Measurements from ENCODE around the gene RUVBL1.

GRCh38 chr3:128146201-128146600 is 22.6 kb upstream of the RUVBL1 start:
- no peak for TF ChIP-seq CTCF (IDR thresholded peaks at IDR 0.05; ENCODE audit: poor library complexity)
- TF ChIP-seq EZH2phosphoT487 (IDR thresholded peaks at IDR 0.05; ENCODE audit: low read depth, severe bottlenecking, unreplicated experiment) = no peak
- no peak for TF ChIP-seq EZH2 (IDR thresholded peaks at IDR 0.05; ENCODE audit: borderline replicate concordance)

Data from hepatocyte (in vitro differentiated cells).